HepG2 (cell line): ENCODE results near the gene FIZ1. TPM values are rescaled to one million over a fixed set of nuclear protein-coding genes. Genes with fewer than 3 reads are reported as not detected.

Experiments used
- ATAC-seq: fragments of 200-7000 bp; cut with Tn5 transposase; 3 replicates; pipeline ENCODE4 v1.9.1; 2020; ENCODE audit warnings: mild to moderate bottlenecking, moderate library complexity
- BruUV-seq: library from RNA; stranded (reverse); fragments of 400-500 nt; replicated peaks from 2 replicates; lab custom pipeline; 2021; lab: Mats Ljungman, UMichigan
- CTCF ChIA-PET: fragments of 300-600 bp; formaldehyde crosslinking; extraction: SDS; loops from one replicate; lab custom pipeline; 2021; ENCODE audit warnings: low total read pairs, inconsistent platforms, low intra/inter-chr PET ratio; lab: Yijun Ruan, JAX
- POLR2A ChIA-PET: fragments of 350-600 bp; sonication (Branson Sonifier 250); formaldehyde crosslinking; loops from one replicate; lab custom pipeline; 2020; ENCODE audit warnings: antibody characterized with exemption, inconsistent platforms; lab: Yijun Ruan, JAX
- DNase-seq: peaks from one replicate; pipeline ENCODE4 v3.0.0-alpha.2; 2015; ENCODE audit warnings: low spot score
- FAIRE-seq: peaks from 3 replicates; lab custom pipeline; 2011; peaks lifted over from hg19 to GRCh38; lab: Jason Lieb, UNC
- H2AFZ ChIP-seq: one replicate; pipeline ENCODE4 v1.6.1; 2011; ENCODE audit warnings: low read length, inconsistent platforms
- H3K27ac ChIP-seq: fragments of 300-600 bp; 3 replicates; pipeline ENCODE4 v1.8.0; 2011; ENCODE audit warnings: mixed run types, mild to moderate bottlenecking, mixed read lengths, low read length, inconsistent platforms; ENCODE audit not compliant: insufficient read depth; ENCODE audit errors: extremely low read length
- H3K27me3 ChIP-seq, 2 experiments: fragments of 200-600 bp in 1 of 2; 2 replicates in 1 of 2; 3 replicates in 1 of 2; pipeline versions ENCODE4 v1.6.0 to v1.8.0; 2011; ENCODE audit warnings: low read length in 2 of 2, mild to moderate bottlenecking in 2 of 2, moderate library complexity in 2 of 2, inconsistent platforms in 1 of 2; ENCODE audit not compliant: insufficient read depth in 2 of 2, control insufficient read depth in 1 of 2
- H3K36me3 ChIP-seq, 2 experiments: fragments of 200-600 bp in 1 of 2; replicated peaks in 1 of 2; 2 replicates in 1 of 2; 3 replicates in 1 of 2; pipeline versions ENCODE4 v1.5.1 to v1.8.0; 2011; ENCODE audit warnings: low read length in 2 of 2, inconsistent platforms in 1 of 2; ENCODE audit not compliant: insufficient read depth in 2 of 2, control insufficient read depth in 1 of 2
- H3K4me1 ChIP-seq: 2 replicates; pipeline ENCODE4 v1.5.1; 2012; ENCODE audit warnings: low read length, inconsistent platforms; ENCODE audit not compliant: insufficient read depth
- H3K4me2 ChIP-seq: 2 replicates; pipeline ENCODE4 v1.6.0; 2011; ENCODE audit warnings: low read depth, low read length, inconsistent platforms
- H3K4me3 ChIP-seq, 3 experiments: fragments of 200-600 bp in 1 of 3; sonication (generic), shearing (Covaris generic) in 1 of 3; replicated peaks in 1 of 3; 2 replicates each; pipeline ENCODE4 v1.5.1; 2011 to 2016; ENCODE audit warnings: low read length in 3 of 3, inconsistent platforms in 2 of 3, low read depth in 2 of 3, mild to moderate bottlenecking in 2 of 3, control low read depth in 1 of 3, mixed read lengths in 1 of 3; ENCODE audit not compliant: insufficient read depth in 1 of 3
- H3K79me2 ChIP-seq: one replicate; pipeline ENCODE4 v1.6.1; 2011; ENCODE audit warnings: low read length, inconsistent platforms; ENCODE audit not compliant: insufficient read depth
- H3K9ac ChIP-seq: 2 replicates; pipeline ENCODE4 v1.6.0; 2011; ENCODE audit warnings: mild to moderate bottlenecking, low read depth, low read length, inconsistent platforms; ENCODE audit not compliant: insufficient read depth
- H3K9me3 ChIP-seq: 2 replicates; pipeline ENCODE4 v1.5.1; 2012; ENCODE audit warnings: mild to moderate bottlenecking, low read length
- H4K20me1 ChIP-seq: 2 replicates; pipeline ENCODE4 v1.6.0; 2011; ENCODE audit warnings: inconsistent platforms, mild to moderate bottlenecking, low read length, moderate library complexity; ENCODE audit not compliant: insufficient read depth
- ARHGAP35 ChIP-seq: sonication (generic); formaldehyde crosslinking; IDR thresholded peaks from 2 replicates; pipeline ENCODE4 v1.9.0; 2022; ENCODE audit warnings: mild to moderate bottlenecking, inconsistent platforms, moderate library complexity, missing genetic modification reagents, borderline replicate concordance
- EP300 ChIP-seq, 3 experiments: sonication (generic) in 1 of 3; formaldehyde crosslinking in 1 of 3; IDR thresholded peaks; 2 replicates each; pipeline versions ENCODE4 v1.5.1 to v1.6.1; 2011 to 2020; ENCODE audit warnings: low read depth in 2 of 3, low read length in 2 of 3, borderline replicate concordance in 1 of 3, improper control_type of control experiment in 1 of 3, mild to moderate bottlenecking in 1 of 3, missing genetic modification reagents in 1 of 3, moderate library complexity in 1 of 3
- JDP2 ChIP-seq: sonication (generic); formaldehyde crosslinking; IDR thresholded peaks from 2 replicates; pipeline ENCODE4 v1.8.1; 2022; ENCODE audit warnings: missing genetic modification reagents, borderline replicate concordance
- MIXL1 ChIP-seq: IDR thresholded peaks from 2 replicates; pipeline ENCODE4 v1.6.1; 2016
- SMARCE1 ChIP-seq: fragments of 450-650 bp; IDR thresholded peaks from 2 replicates; pipeline ENCODE4 v1.6.1; 2017; ENCODE audit warnings: borderline replicate concordance
- TIGD3 ChIP-seq: sonication (generic); formaldehyde crosslinking; IDR thresholded peaks from 2 replicates; pipeline ENCODE4 v1.5.1; 2020; ENCODE audit warnings: mild to moderate bottlenecking, missing genetic modification reagents, borderline replicate concordance
- ZNF282 ChIP-seq: fragments of 450-650 bp; IDR thresholded peaks from 2 replicates; pipeline ENCODE4 v1.6.1; 2018; ENCODE audit not compliant: partially characterized antibody
- WGBS: methylation state at CpG from one replicate; pipeline ENCODE4 v1.1.6; 2017; ENCODE audit warnings: low lambda C conversion rate; 5-methylcytosine and 5-hydroxymethylcytosine counted together
- in situ Hi-C: cut with HindIII; loops from 2 replicates; pipeline ENCODE4 v1.10.0; 2017; ENCODE audit warnings: low pct_unique_long_range_greater_than_20kb; ENCODE audit not compliant: extremely low pct_ligation_motif_present
- intact Hi-C: fragments of 100-400 bp; cut with micrococcal nuclease; formaldehyde crosslinking; loops from one replicate; pipeline ENCODE4 v1.10.0; 2022; ENCODE audit not compliant: unreplicated experiment
- polyA plus RNA-seq, 8 experiments: library from polyadenylated mRNA; depleted of rRNA in 3 of 8; stranded (reverse) in 7 of 8; unstranded in 1 of 8; fragments of >200 nt; fragmentation: Illumina TruSeq in 4 of 8; extraction: Trizol in 4 of 8; gene quantifications; 2 replicates each; pipeline versions ENCODE4 v1.2.1 to v1.2.3, GENCODE V29; 2011 to 2016; ENCODE audit warnings: low read depth in 4 of 8, missing spikeins in 1 of 8, mixed read lengths in 1 of 8; ENCODE audit not compliant: insufficient read depth in 1 of 8
- total RNA-seq, 5 experiments: library from RNA; depleted of rRNA; stranded (reverse); fragments of >200 nt; fragmentation: Illumina TruSeq; extraction: Trizol; gene quantifications; 2 replicates each; pipeline ENCODE4 v1.2.3, GENCODE V29; 2016; ENCODE audit warnings: low read depth in 1 of 5

The FIZ1 gene
- total and polyA plus RNA-seq, 2 of the 13 experiments (the other 11 are each of a cell fraction or from before 2014, with no cell fraction given) = 3.6 to 5.9 TPM

- H3K79me2 ChIP-seq = no peaks in the 10 kb centered on the region
- H3K27ac ChIP-seq = no peak overlapping the region
- WGBS = 92% methylated on average over 8 of the region's 8 CpGs
- no peaks in the 10 kb centered on the region for H4K20me1 ChIP-seq
- H3K4me2 ChIP-seq = no peak overlapping the region
- DNase-seq (no peak), FAIRE-seq (no peak), ATAC-seq (no peak)
- no peaks in the 10 kb centered on the region for H3K9me3 ChIP-seq
- peaks cover 2 to 5% of the 10 kb centered on the region in 2 experiments; a peak in 1 of 5 replicates for H3K36me3 ChIP-seq
- H2AFZ ChIP-seq = no peak overlapping the region
- no peaks in the 10 kb centered on the region for H3K27me3 ChIP-seq
- CTCF ChIA-PET = no interaction called here
- no TSS peak for BruUV-seq
- no peak overlapping the region for H3K4me3 ChIP-seq
- no peak overlapping the region for H3K9ac ChIP-seq
- intact Hi-C loops (no loop called here), in situ Hi-C loops (no loop called here)
- TF ChIP-seq MIXL1 (CRISPR knock-in tag) (no peak), SMARCE1 (no peak), TIGD3 (CRISPR knock-in tag) (no peak), EP300 (IDR thresholded peaks at IDR 0.05; ENCODE audit: low read depth in 2 of 2, low read length in 2 of 2) (no peak), EP300 (CRISPR knock-in tag; IDR thresholded peaks at IDR 0.05; ENCODE audit: borderline replicate concordance) (no peak), JDP2 (CRISPR knock-in tag) (no peak), ZNF282 (no peak), ARHGAP35 (no peak)
- TF ChIP-seq, all 625 proteins: peak for 0
- H3K4me1 ChIP-seq = peaks cover 9% of the 10 kb centered on the region
- POLR2A ChIA-PET = no interaction called here
Observed at GRCh38 chr19:55617426-55617825, 18.1 kb upstream of the FIZ1 start.
